ENCODE data around the gene ERC1.

DNA sequence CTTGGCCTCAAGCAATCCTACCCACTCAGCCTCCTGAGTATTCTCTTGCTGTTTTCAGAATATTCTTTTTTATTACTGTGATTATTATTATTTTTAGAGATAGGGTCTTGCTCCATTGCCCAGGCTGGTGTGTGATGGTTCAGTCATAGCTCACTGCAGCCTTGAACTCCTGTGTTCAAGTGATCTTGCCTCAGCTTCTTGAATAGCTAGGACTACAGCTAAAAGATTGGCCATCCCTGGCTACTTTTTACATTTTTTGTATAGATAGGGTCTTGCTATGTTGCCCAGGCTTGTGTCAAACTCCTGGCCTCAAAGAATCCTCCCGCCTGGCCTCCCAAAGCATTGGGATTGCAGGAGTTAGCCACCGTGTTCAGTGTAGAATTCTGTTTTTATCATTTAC lies 73.3 kb downstream of the ERC1 start:
- TF ChIP-seq GATA2 (IDR thresholded peaks at IDR 0.05; ENCODE audit: low read depth, low read length) = no peak
- no peak for TF ChIP-seq GATA3 (IDR thresholded peaks at IDR 0.05; ENCODE audit: low read depth, low read length)
